Natural killer cell treated with Interleukin-12 subunit alpha and Interleukin-12 subunit beta and Interleukin-15 and Interleukin-18, amount 100 ng/mL, for 72 hours (primary cell): ENCODE results near the gene MMEL1. TPM values are rescaled to one million over a fixed set of nuclear protein-coding genes. Genes with fewer than 3 reads are reported as not detected.

Experiments used
- ATAC-seq, 2 donors: fragments of 150-1000 bp; cut with Tn5 transposase in 1 of 2; sonication (Bioruptor Pico), chemical (Tn5 transposase) in 1 of 2; 2 replicates each; pipeline ENCODE4 v1.10.0; 2021
- DNase-seq: peaks from one replicate; pipeline ENCODE4 v3.0.0; 2022; ENCODE audit warnings: low spot score
- H3K27ac Mint-ChIP-seq, 2 donors: 1 replicate in 1 of 2; 2 replicates in 1 of 2; pipeline ENCODE4 v1.8.0; 2022; ENCODE audit warnings: mixed read lengths in 2 of 2, mild to moderate bottlenecking in 1 of 2, moderate library complexity in 1 of 2
- H3K27me3 Mint-ChIP-seq, 2 donors: 1 replicate in 1 of 2; 2 replicates in 1 of 2; pipeline ENCODE4 v1.8.0; 2022; ENCODE audit warnings: mixed read lengths in 2 of 2
- H3K36me3 Mint-ChIP-seq: one replicate; pipeline ENCODE4 v1.8.0; 2022; ENCODE audit warnings: mixed read lengths
- H3K4me1 Mint-ChIP-seq, 2 donors: 1 replicate in 1 of 2; 2 replicates in 1 of 2; pipeline ENCODE4 v1.8.0; 2022; ENCODE audit warnings: low read depth in 2 of 2, mixed read lengths in 2 of 2, mild to moderate bottlenecking in 1 of 2
- H3K4me3 Mint-ChIP-seq: one replicate; pipeline ENCODE4 v1.8.0; 2022; ENCODE audit warnings: mixed read lengths
- H3K9me3 Mint-ChIP-seq: 2 replicates; pipeline ENCODE4 v1.8.0; 2022; ENCODE audit warnings: mixed read lengths
- total RNA-seq, 2 donors: library from RNA; stranded (reverse); gene quantifications; one replicate each; pipeline ENCODE4 v1.2.3, GENCODE V29; 2022

MMEL1 gene
- total RNA-seq, 2 donors from 2014 or later = 0.81 TPM; not detected in 1

GRCh38 chr1:2609319-2610035 is 23.3 kb downstream of the MMEL1 start:
- Mint-ChIP-seq H3K36me3 (peaks cover 4% of the 10 kb centered on the region), H3K4me3 (no peak overlapping the region), H3K27ac (no peak overlapping the region), H3K9me3 (no peaks in the 10 kb centered on the region), H3K4me1 (no peaks in the 10 kb centered on the region), H3K27me3 (no peaks in the 10 kb centered on the region)
- ATAC-seq = no peak
- DNase-seq = no peak

GRCh38 chr1:2607641-2608091 is 25.1 kb downstream of the MMEL1 start:
- peaks cover 0 to under 1% of the 10 kb centered on the region in 2 donors for H3K27me3 Mint-ChIP-seq
- ATAC-seq (no peak), DNase-seq (no peak)

GRCh38 chr1:2606881-2607621 is 25.8 kb downstream of the MMEL1 start:
- Mint-ChIP-seq H3K4me1 (no peaks in the 10 kb centered on the region), H3K4me3 (no peak overlapping the region), H3K27ac (no peak overlapping the region), H3K27me3 (peaks cover 0 to 7% of the 10 kb centered on the region in 2 donors), H3K36me3 (no peaks in the 10 kb centered on the region), H3K9me3 (no peaks in the 10 kb centered on the region)
- ATAC-seq = no peak
- no peak for DNase-seq

More at GRCh38 chr1:2607641-2608091, 25.1 kb downstream of the MMEL1 start:
- H3K36me3 Mint-ChIP-seq = no peaks in the 10 kb centered on the region
- H3K4me1 Mint-ChIP-seq = no peaks in the 10 kb centered on the region
- no peaks in the 10 kb centered on the region for H3K9me3 Mint-ChIP-seq
- H3K27ac Mint-ChIP-seq = no peak overlapping the region
- H3K4me3 Mint-ChIP-seq = no peak overlapping the region

- no peak overlapping the region for H3K27ac Mint-ChIP-seq
- DNase-seq = no peak
These were observed 26.4 kb downstream of the MMEL1 start for GRCh38 chr1:2606396-2606880.

GRCh38 chr1:2605509-2606395 is 27.1 kb downstream of the MMEL1 start:
- Mint-ChIP-seq H3K36me3 (no peaks in the 10 kb centered on the region), H3K9me3 (no peaks in the 10 kb centered on the region), H3K4me3 (no peak overlapping the region), H3K4me1 (no peaks in the 10 kb centered on the region), H3K27ac (no peak overlapping the region), H3K27me3 (peaks cover 0 to 7% of the 10 kb centered on the region in 2 donors)
- no peak for ATAC-seq
- DNase-seq = peak; percentile 42

More at GRCh38 chr1:2606396-2606880, 26.4 kb downstream of the MMEL1 start:
- Mint-ChIP-seq H3K4me1 (no peaks in the 10 kb centered on the region), H3K9me3 (no peaks in the 10 kb centered on the region), H3K4me3 (no peak overlapping the region), H3K27me3 (peaks cover 0 to 7% of the 10 kb centered on the region in 2 donors), H3K36me3 (no peaks in the 10 kb centered on the region)
- no peak for ATAC-seq

- DNase-seq = peak; percentile 29
- H3K27ac Mint-ChIP-seq = no peak overlapping the region
These were observed 27.8 kb downstream of the MMEL1 start for GRCh38 chr1:2604844-2605508.

GRCh38 chr1:2604156-2604843 is 28.5 kb downstream of the MMEL1 start:
- no peaks in the 10 kb centered on the region for H3K4me1 Mint-ChIP-seq
- no peaks in the 10 kb centered on the region for H3K9me3 Mint-ChIP-seq
- DNase-seq (peak; percentile 58), ATAC-seq (no peak)
- H3K27ac Mint-ChIP-seq = no peak overlapping the region
- H3K36me3 Mint-ChIP-seq = no peaks in the 10 kb centered on the region
- H3K27me3 Mint-ChIP-seq = peaks cover 0 to 7% of the 10 kb centered on the region in 2 donors
- no peak overlapping the region for H3K4me3 Mint-ChIP-seq

More at GRCh38 chr1:2604844-2605508, 27.8 kb downstream of the MMEL1 start:
- H3K36me3 Mint-ChIP-seq = no peaks in the 10 kb centered on the region
- peaks cover 0 to 7% of the 10 kb centered on the region in 2 donors for H3K27me3 Mint-ChIP-seq
- no peak overlapping the region for H3K4me3 Mint-ChIP-seq
- no peaks in the 10 kb centered on the region for H3K4me1 Mint-ChIP-seq
- no peak for ATAC-seq
- no peaks in the 10 kb centered on the region for H3K9me3 Mint-ChIP-seq

- Mint-ChIP-seq H3K4me1 (no peaks in the 10 kb centered on the region), H3K9me3 (no peaks in the 10 kb centered on the region), H3K4me3 (no peak overlapping the region), H3K27me3 (peaks cover 0 to 7% of the 10 kb centered on the region in 2 donors), H3K27ac (no peak overlapping the region), H3K36me3 (no peaks in the 10 kb centered on the region)
- DNase-seq = peak; percentile 61
- no peak for ATAC-seq
These were observed 29.2 kb downstream of the MMEL1 start for GRCh38 chr1:2603521-2604155.

- Mint-ChIP-seq H3K9me3 (no peaks in the 10 kb centered on the region), H3K4me1 (peaks cover 0 to under 1% of the 10 kb centered on the region in 2 donors), H3K27ac (no peak overlapping the region), H3K27me3 (peaks cover 0 to 7% of the 10 kb centered on the region in 2 donors), H3K36me3 (no peaks in the 10 kb centered on the region), H3K4me3 (no peak overlapping the region)
- DNase-seq = peak; percentile 54
- peak in 1 of 2 donors; percentile 11 for ATAC-seq
These were observed 29.8 kb downstream of the MMEL1 start for GRCh38 chr1:2602866-2603520.

- H3K9me3 Mint-ChIP-seq = no peaks in the 10 kb centered on the region
- no peak overlapping the region for H3K4me3 Mint-ChIP-seq
- H3K4me1 Mint-ChIP-seq = peaks cover 0 to 5% of the 10 kb centered on the region in 2 donors
- DNase-seq (peak; percentile 54), ATAC-seq (no peak)
- no peaks in the 10 kb centered on the region for H3K36me3 Mint-ChIP-seq
- no peak overlapping the region for H3K27ac Mint-ChIP-seq
- peaks cover 0 to 7% of the 10 kb centered on the region in 2 donors for H3K27me3 Mint-ChIP-seq
These were observed 30.4 kb downstream of the MMEL1 start for GRCh38 chr1:2602311-2602835.

- Mint-ChIP-seq H3K9me3 (no peaks in the 10 kb centered on the region), H3K4me3 (no peak overlapping the region), H3K27me3 (peaks cover 0 to 7% of the 10 kb centered on the region in 2 donors), H3K27ac (no peak overlapping the region), H3K4me1 (peaks cover 0 to 6% of the 10 kb centered on the region in 2 donors), H3K36me3 (no peaks in the 10 kb centered on the region)
- no peak for ATAC-seq
- DNase-seq = peak; percentile 35
These were observed 31.0 kb downstream of the MMEL1 start for GRCh38 chr1:2601721-2602303.
